Forelimb muscle (tissue), 1 donor: ENCODE measurements around the gene GPR142. TPM values are rescaled to one million over a fixed set of nuclear protein-coding genes. Genes with fewer than 3 reads are reported as not detected.

Source experiments
- DNase-seq: peaks from one replicate; pipeline ENCODE4 v3.0.0-alpha.2; 2013; ENCODE audit warnings: low read depth
- polyA plus RNA-seq: library from polyadenylated mRNA; unstranded; fragments of 120-200 nt; gene quantifications from one replicate; pipeline ENCODE4 v1.2.1, GENCODE V29; 2013; ENCODE audit not compliant: insufficient read length

GPR142 gene
- polyA plus RNA-seq, 1 donor: 0.20 TPM

GRCh38 chr17:74344658-74345057 lies 22.6 kb upstream of the GPR142 start:
- no peak for DNase-seq

GRCh38 chr17:74345433-74346241 lies 21.7 kb upstream of the GPR142 start:
- DNase-seq: no peak

GRCh38 chr17:74347646-74348045 lies 19.7 kb upstream of the GPR142 start:
- DNase-seq: no peak

DNA sequence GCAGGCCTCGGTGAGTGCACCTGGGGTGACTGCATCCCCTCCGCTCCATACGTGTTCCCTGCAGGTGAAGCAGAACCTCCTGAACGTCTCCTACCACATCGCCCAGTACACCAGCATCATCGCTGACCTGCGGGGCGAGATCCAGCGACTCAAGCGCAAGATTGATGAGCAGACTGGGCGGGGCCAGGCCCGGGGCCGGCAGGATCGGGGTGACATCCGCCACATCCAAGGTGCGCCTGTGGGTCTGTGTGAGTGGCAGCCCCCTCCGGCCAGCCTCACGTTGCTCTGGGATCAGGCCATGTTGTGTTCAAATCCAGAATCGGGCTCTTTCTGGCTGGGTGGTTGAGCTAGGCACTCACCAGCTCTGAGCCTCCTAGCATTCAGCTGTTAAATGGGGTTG lies 18.2 kb upstream of the GPR142 start:
- no peak for DNase-seq

DNA sequence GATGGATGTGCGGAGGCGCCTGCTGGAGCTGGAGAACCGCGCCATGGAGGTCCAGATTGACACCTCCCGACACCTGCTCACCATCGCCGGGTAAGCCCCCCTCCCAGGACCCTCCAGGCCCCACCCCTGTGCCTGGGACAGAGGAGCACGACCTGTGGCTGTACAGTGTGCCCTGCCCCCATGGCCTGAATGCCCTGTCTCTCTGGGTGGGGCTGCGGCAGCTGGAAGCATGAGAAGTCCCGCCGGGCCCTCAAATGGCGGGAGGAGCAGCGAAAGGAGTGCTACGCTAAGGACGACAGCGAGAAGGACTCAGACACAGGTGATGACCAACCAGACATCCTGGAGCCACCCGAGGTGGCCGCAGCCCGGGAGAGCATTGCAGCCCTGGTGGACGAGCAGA lies 16.8 kb upstream of the GPR142 start:
- DNase-seq: no peak

DNA sequence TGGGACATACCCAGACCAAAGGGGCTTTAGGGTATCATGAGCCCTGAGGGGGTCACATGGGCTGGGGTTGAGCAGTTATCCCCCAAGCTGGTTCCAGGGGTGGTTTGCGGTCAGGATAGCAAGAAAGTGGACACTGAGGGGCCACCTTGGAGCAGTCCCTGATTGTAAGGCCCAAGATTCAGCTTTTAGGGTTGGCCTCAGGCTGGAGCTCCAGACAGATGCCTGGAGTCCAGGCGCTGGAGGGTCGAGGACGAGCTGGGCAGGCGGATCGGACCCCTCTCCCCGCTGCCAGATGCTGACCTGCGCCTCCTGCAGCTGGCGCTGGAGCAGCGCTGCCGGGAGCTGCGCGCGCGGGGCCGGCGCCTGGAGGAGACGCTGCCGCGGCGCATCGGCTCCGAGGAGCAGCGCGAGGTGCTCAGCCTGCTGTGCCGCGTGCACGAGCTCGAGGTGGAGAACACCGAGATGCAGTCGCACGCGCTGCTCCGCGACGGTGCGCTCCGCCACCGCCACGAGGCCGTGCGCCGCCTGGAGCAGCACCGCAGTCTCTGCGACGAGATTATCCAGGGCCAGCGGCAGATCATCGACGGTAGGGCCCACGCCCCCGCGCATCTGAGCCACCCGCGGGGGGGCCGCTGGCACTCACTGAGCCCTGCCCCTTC lies 15.6 kb upstream of the GPR142 start:
- DNase-seq: no peak

DNA sequence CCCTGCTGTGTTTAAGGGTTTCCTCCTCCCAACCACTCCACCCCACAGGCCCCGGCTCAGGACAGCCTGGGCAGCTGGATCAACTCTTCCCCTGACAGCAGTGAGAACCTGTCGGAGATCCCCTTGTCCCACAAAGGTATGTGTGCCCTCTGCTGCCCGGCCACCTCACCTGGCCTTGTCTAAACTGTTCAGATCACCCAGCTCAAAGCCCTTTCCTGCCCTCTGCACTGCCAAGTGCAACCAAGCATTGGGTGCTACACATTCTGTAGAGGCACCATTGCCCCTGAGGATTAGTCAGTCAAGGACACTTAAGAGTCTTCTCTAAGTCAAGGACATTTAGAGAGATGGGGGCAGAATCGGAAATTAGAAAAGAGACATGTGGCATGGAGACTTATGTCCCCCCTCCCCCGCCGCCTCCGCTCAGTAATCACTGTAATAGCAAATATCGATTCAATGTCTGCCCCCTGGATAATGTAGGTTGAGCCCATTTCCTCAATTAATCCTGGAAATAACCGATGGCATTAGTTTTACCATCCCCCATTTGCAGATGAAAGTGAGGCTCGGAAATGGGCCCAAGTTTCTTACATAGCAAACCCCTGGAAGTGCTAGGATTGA lies 13.8 kb upstream of the GPR142 start:
- DNase-seq: no peak

GRCh38 chr17:74354123-74354522 lies 13.2 kb upstream of the GPR142 start:
- DNase-seq: no peak

GRCh38 chr17:74354561-74354960 lies 12.7 kb upstream of the GPR142 start:
- DNase-seq: no peak

GRCh38 chr17:74355065-74355464 lies 12.2 kb upstream of the GPR142 start:
- DNase-seq: no peak

DNA sequence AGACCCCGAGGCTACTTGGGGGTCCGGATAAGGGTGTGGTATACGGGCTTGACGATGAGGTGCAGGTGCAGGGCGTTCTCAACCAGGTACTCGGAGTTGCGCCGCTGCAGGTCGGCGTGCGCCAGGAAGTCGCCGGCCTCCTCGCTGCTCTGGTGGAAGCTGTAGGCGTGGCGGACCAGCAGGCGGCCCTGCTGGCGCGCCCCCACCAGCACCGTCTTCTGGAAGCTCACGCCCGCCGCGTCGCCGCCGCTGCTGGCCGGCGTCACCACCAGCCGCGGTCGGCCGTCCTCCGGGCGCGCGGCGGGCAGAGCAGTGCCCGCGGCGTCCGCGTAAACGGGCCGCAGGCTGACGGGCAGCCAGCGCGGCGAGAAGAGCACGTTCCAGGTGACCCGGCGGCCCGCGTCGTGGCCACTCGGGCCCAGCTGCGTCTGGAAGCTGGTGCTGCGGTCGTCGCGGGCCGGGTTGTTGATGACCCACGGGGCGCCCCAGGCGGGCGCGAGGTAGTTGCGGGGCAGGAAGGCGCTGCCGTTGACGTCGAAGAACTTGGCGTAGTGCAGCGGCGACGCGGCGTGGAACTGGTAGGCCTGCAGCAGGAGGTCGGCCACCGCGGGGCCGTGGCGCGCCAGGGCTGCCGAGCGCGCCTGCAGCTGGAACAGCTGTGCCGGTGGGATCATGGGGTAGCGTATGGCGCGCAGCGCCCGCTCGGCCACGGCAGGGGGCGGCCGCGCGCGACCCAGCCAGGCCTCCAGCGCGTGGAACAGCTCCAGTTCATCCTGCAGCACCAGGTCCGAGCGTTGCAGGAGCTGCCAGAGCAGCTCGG lies 10.4 kb upstream of the GPR142 start:
- DNase-seq: no peak

GRCh38 chr17:74357466-74357809 lies 9.9 kb upstream of the GPR142 start:
- DNase-seq: no peak

GRCh38 chr17:74358697-74359096 lies 8.6 kb upstream of the GPR142 start:
- DNase-seq: no peak

- DNase-seq: no peak
Observed at GRCh38 chr17:74359916-74360315, 7.4 kb upstream of the GPR142 start.

DNA sequence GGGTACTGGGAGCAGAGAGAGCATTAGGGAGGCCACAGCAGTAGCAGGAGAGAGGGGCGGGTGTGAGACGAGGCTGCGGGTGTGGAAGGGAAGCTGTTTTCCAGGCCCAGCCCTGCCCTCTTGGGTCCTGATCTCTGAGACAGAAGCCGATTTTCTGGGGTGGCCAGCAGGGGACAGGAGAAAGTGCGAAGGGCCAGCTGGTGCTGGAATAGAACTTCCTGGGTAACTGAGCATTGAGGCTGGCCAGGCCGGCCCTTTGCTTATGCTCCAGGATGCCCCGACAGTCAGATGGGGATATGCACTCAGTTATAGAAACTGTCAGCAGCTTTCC lies 6.4 kb upstream of the GPR142 start:
- no peak for DNase-seq

DNA sequence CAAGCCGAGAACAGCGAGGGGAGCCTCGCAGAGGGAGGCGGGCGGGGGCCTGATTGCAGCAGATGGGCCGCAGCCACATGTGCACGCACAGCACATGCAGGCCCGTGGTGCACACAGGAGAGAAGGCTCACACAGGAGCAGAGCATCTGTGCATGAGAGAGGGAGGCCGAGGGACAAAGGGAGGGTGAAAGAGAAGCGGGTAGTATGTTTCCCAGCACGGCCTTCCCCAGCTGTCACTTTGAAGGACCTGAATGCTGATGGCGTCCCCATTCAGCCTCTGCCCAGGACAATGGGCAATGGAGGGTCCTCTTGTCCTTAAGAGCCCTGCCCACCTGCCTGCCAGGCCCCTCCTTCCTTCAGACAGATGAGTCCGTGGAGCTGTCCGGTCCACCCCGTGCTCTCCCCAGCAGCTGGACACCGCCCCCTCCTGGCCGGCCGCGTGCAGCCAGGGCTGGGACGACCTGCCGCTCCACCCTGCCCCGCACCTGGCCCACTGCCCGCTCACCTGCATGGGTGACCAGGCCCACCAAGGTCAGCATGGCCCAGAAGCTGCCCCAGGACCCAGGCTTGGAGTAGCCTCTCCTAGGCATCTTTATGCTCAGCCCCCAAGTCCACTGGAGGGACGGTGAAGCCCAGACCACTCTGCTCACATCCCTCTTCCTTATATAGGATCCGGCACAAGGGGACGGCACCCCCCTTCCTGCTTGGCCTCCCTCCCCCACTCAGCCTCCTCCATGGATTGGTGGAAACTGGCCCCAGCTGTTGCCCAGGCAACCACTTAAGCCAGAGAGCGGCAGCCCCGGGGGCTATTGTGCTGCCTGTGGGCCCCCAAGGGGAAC lies 5.9 kb upstream of the GPR142 start, which contains the start of gene BTBD17:
Gene BTBD17, minus strand, starts transcription at position 639 of the 839 bp plus-strand sequence. Its CDS starts 49 bp downstream, at position 590.
- no peak for DNase-seq

DNA sequence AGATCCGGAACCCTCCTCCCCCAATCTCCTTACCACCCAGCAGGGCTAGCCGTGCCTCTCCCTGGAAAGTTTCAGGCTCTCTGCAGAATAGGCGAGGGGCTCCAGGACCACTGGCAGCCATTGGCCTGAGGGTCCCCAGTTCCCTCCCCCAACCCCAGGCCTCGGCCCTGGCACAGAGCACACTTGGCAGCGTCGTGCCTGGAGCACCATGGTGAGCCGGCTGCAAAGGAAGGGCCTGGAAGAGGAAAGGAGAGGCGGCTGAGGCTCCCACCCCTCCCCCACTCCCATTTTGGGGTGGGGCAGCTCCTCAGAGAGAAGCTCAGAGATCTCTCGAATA lies 5.3 kb upstream of the GPR142 start:
- DNase-seq: no peak

GRCh38 chr17:74362810-74363498 lies 4.4 kb upstream of the GPR142 start:
- DNase-seq: no peak

- no peak for DNase-seq
Observed at GRCh38 chr17:74368341-74369081, 1.2 kb downstream of the GPR142 start.

DNA sequence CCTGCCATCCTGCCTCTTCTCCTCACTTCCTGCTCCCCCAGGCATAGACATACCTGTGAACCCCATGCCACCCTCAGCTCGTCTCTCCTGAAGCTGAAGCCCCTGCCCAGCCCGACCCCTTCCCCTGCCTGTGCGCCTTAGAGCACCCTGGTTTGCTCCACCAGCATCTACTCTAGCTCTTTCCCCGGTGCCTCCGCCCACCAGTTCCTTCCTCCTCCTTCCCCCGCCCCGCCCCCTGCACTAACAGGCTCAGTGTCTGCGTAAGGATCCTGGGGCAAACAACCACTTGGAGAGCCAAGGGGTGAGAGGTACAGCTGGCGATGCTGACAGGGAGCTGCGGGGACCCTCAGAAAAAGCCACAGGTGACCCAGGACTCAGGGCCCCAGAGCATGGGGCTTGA lies 1.9 kb downstream of the GPR142 start:
- no peak for DNase-seq
